Measurements from ENCODE around the gene LTBP1. TPM values are rescaled to one million over a fixed set of nuclear protein-coding genes. Genes with fewer than 3 reads are reported as not detected.
A peak's percentile ranks its signal among the peaks of the same experiment; 100 is the strongest.

Gene LTBP1
- total RNA-seq, 1 donor from 2014 or later: 48.4 TPM

GRCh38 chr2:33086400-33087015, 139.8 kb downstream of the LTBP1 start:
- Histone ChIP-seq H3K27ac (no peak overlapping the region), H3K27me3 (no peaks in the 10 kb centered on the region), H3K36me3 (no peaks in the 10 kb centered on the region), H3K9me3 (no peaks in the 10 kb centered on the region), H3K4me1 (peaks cover 20% of the 10 kb centered on the region), H3K4me3 (no peak overlapping the region)
- intact Hi-C loops (cut with DNase I): no loop called here
- DNase-seq (ENCODE audit: extremely low spot score in 2 of 2): no peak
- TF ChIP-seq POLR2A (IDR thresholded peaks at IDR 0.05): no peak
- TF ChIP-seq CTCF (IDR thresholded peaks at IDR 0.05): no peak
- no peak for TF ChIP-seq POLR2AphosphoS5 (IDR thresholded peaks at IDR 0.05; ENCODE audit: insufficient read depth in 1 of 2, low read depth in 1 of 2)

- intact Hi-C loops (cut with DNase I): no loop called here
- Histone ChIP-seq H3K4me1 (peaks cover 24% of the 10 kb centered on the region), H3K27me3 (no peaks in the 10 kb centered on the region), H3K4me3 (no peak overlapping the region), H3K36me3 (no peaks in the 10 kb centered on the region), H3K9me3 (no peaks in the 10 kb centered on the region), H3K27ac (no peak overlapping the region)
- TF ChIP-seq POLR2AphosphoS5 (IDR thresholded peaks at IDR 0.05; ENCODE audit: insufficient read depth in 1 of 2, low read depth in 1 of 2) (no peak), POLR2A (IDR thresholded peaks at IDR 0.05) (no peak), CTCF (IDR thresholded peaks at IDR 0.05) (no peak)
- no peak for DNase-seq (ENCODE audit: extremely low spot score in 2 of 2)
Measured at GRCh38 chr2:33090553-33091134, 143.9 kb downstream of the LTBP1 start.

GRCh38 chr2:33091541-33092123, 144.9 kb downstream of the LTBP1 start:
- Histone ChIP-seq H3K27ac (peak overlapping the region; percentile 39), H3K4me3 (no peak overlapping the region), H3K4me1 (peaks cover 15% of the 10 kb centered on the region), H3K27me3 (no peaks in the 10 kb centered on the region), H3K36me3 (no peaks in the 10 kb centered on the region), H3K9me3 (no peaks in the 10 kb centered on the region)
- no peak for TF ChIP-seq POLR2A (IDR thresholded peaks at IDR 0.05)
- no peak for TF ChIP-seq POLR2AphosphoS5 (IDR thresholded peaks at IDR 0.05; ENCODE audit: insufficient read depth in 1 of 2, low read depth in 1 of 2)
- TF ChIP-seq CTCF (IDR thresholded peaks at IDR 0.05): no peak
- intact Hi-C loops (cut with DNase I): no loop called here
- DNase-seq (ENCODE audit: extremely low spot score in 2 of 2): no peak

GRCh38 chr2:33093283-33093993, 146.7 kb downstream of the LTBP1 start:
- H3K4me1 ChIP-seq: peaks cover 10% of the 10 kb centered on the region
- no peak for DNase-seq (ENCODE audit: extremely low spot score in 2 of 2)
- intact Hi-C loops (cut with DNase I): no loop called here
- TF ChIP-seq CTCF (IDR thresholded peaks at IDR 0.05): no peak
- no peak for TF ChIP-seq POLR2A (IDR thresholded peaks at IDR 0.05)
- TF ChIP-seq POLR2AphosphoS5 (IDR thresholded peaks at IDR 0.05; ENCODE audit: insufficient read depth in 1 of 2, low read depth in 1 of 2): no peak
- no peaks in the 10 kb centered on the region for H3K27me3 ChIP-seq
- H3K36me3 ChIP-seq: no peaks in the 10 kb centered on the region
- no peaks in the 10 kb centered on the region for H3K9me3 ChIP-seq
- no peak overlapping the region for H3K4me3 ChIP-seq
- no peak overlapping the region for H3K27ac ChIP-seq

Data from vagina (tissue), 2 donors.